ENCODE measurements around the gene PEX5. TPM values are rescaled to one million over a fixed set of nuclear protein-coding genes. Genes with fewer than 3 reads are reported as not detected.
"Not testable (repeated sequence)": the region's sequence is repeated elsewhere in the genome, so short reads cannot be mapped to it uniquely, and the experiment has no call there.

PEX5 gene
- total RNA-seq, 1 donor from 2014 or later, result 21.5 TPM

GRCh38 chr12:7241404-7242005, 52.0 kb downstream of the PEX5 start:
- Histone ChIP-seq H3K4me3 (ENCODE audit: insufficient read depth, low read depth, low read length) (no peak overlapping the region), H3K4me1 (ENCODE audit: insufficient read depth, low read length) (no peaks in the 10 kb centered on the region), H3K4me2 (ENCODE audit: low read length) (no peak overlapping the region), H3K9ac (ENCODE audit: low read length) (no peak overlapping the region), H3K27me3 (ENCODE audit: insufficient read depth, low read length) (no peaks in the 10 kb centered on the region), H3K9me3 (ENCODE audit: insufficient read depth, low read depth, low read length) (no peaks in the 10 kb centered on the region), H3K27ac (ENCODE audit: low read depth, low read length) (no peak overlapping the region), H4K20me1 (ENCODE audit: insufficient read depth, low read length) (no peaks in the 10 kb centered on the region), H3K36me3 (ENCODE audit: insufficient read depth, low read length) (no peaks in the 10 kb centered on the region), H3K79me2 (ENCODE audit: insufficient read depth, low read length) (no peaks in the 10 kb centered on the region), H2AFZ (ENCODE audit: low read depth, low read length) (no peak overlapping the region)
- peaks cover 14% of the 10 kb centered on the region for H3K4me1 Mint-ChIP-seq (ENCODE audit: low read depth, unreplicated experiment)
- no peaks in the 10 kb centered on the region for H3K27me3 Mint-ChIP-seq (ENCODE audit: low read depth, unreplicated experiment)
- FAIRE-seq (peak; percentile 59), DNase-seq (ENCODE audit: low read depth) (peak; percentile 16)
- H3K36me3 Mint-ChIP-seq (ENCODE audit: low read depth, unreplicated experiment), result no peaks in the 10 kb centered on the region
- TF ChIP-seq, protein P1, sequence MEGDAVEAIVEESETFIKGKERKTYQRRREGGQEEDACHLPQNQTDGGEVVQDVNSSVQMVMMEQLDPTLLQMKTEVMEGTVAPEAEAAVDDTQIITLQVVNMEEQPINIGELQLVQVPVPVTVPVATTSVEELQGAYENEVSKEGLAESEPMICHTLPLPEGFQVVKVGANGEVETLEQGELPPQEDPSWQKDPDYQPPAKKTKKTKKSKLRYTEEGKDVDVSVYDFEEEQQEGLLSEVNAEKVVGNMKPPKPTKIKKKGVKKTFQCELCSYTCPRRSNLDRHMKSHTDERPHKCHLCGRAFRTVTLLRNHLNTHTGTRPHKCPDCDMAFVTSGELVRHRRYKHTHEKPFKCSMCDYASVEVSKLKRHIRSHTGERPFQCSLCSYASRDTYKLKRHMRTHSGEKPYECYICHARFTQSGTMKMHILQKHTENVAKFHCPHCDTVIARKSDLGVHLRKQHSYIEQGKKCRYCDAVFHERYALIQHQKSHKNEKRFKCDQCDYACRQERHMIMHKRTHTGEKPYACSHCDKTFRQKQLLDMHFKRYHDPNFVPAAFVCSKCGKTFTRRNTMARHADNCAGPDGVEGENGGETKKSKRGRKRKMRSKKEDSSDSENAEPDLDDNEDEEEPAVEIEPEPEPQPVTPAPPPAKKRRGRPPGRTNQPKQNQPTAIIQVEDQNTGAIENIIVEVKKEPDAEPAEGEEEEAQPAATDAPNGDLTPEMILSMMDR (IDR thresholded peaks at IDR 0.05; ENCODE audit: insufficient read depth, low read depth, low read length), result no peak
- no peak for TF ChIP-seq EZH2 (IDR thresholded peaks at IDR 0.05; ENCODE audit: insufficient read depth, low read length)
- H3K27ac Mint-ChIP-seq (ENCODE audit: unreplicated experiment), result peak overlapping the region; percentile 68
- no peaks in the 10 kb centered on the region for H3K9me3 Mint-ChIP-seq (ENCODE audit: unreplicated experiment)
- H3K4me3 Mint-ChIP-seq (ENCODE audit: unreplicated experiment), result no peak overlapping the region

DNA sequence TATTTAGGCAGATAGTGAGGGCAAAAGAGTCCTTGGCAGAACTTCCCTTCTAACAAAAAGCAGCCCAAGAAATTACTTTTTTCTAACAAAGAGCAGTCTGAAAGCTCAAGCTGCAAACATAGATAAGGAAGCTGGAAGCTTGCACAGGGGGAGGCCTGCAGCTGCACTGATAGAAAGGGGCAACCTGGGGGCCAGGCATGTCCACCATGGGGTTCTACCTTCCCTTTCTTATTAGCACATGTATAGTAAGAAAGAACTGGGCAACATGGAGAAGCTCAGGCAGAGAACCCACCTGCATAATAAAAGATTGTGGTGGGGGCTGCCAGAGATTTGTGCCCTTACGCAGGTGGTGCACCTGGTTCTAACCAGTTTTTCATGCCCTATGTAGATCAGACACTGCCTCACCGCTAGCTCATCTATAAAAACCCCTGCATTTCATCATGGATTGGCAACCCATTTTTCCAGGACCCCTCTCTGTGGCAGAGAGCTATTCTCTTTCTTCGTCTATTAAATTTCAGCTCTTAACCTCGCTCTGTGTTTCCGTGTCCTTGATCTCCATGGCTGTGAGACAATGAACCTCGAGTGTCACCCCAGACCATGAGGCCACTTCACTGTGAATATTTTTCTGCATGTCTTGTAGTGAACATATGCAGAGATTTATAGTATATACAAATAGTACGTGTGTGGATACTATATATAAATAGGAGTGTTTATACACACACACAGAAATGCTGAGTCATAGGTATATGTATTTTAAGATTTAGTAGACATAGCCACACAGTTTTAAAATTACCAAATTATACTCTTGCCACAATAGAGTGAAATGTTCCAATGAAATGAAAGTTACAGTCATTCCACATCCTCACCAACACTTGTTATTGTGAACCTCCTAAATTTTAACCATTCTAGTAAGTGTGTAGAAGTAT, 53.0 kb downstream of the PEX5 start:
- H3K9me3 ChIP-seq (ENCODE audit: insufficient read depth, low read depth, low read length), result no peaks in the 10 kb centered on the region
- no peaks in the 10 kb centered on the region for H4K20me1 ChIP-seq (ENCODE audit: insufficient read depth, low read length)
- H3K4me3 ChIP-seq (ENCODE audit: insufficient read depth, low read depth, low read length), result no peak overlapping the region
- H3K4me1 ChIP-seq (ENCODE audit: insufficient read depth, low read length), result no peaks in the 10 kb centered on the region
- Mint-ChIP-seq H3K27ac (ENCODE audit: unreplicated experiment) (no peak overlapping the region), H3K27me3 (ENCODE audit: low read depth, unreplicated experiment) (no peaks in the 10 kb centered on the region), H3K4me1 (ENCODE audit: low read depth, unreplicated experiment) (peaks cover 14% of the 10 kb centered on the region), H3K4me3 (ENCODE audit: unreplicated experiment) (no peak overlapping the region), H3K36me3 (ENCODE audit: low read depth, unreplicated experiment) (no peaks in the 10 kb centered on the region), H3K9me3 (ENCODE audit: unreplicated experiment) (no peaks in the 10 kb centered on the region)
- TF ChIP-seq, protein P1 (IDR thresholded peaks at IDR 0.05; ENCODE audit: insufficient read depth, low read depth, low read length), result no peak
- TF ChIP-seq EZH2 (IDR thresholded peaks at IDR 0.05; ENCODE audit: insufficient read depth, low read length), result no peak
- H3K27ac ChIP-seq (ENCODE audit: low read depth, low read length), result no peak overlapping the region
- DNase-seq (ENCODE audit: low read depth), result no peak
- H3K9ac ChIP-seq (ENCODE audit: low read length), result no peak overlapping the region
- no peak for FAIRE-seq
- no peaks in the 10 kb centered on the region for H3K79me2 ChIP-seq (ENCODE audit: insufficient read depth, low read length)
- H2AFZ ChIP-seq (ENCODE audit: low read depth, low read length), result no peak overlapping the region
- no peaks in the 10 kb centered on the region for H3K27me3 ChIP-seq (ENCODE audit: insufficient read depth, low read length)
- H3K4me2 ChIP-seq (ENCODE audit: low read length), result no peak overlapping the region
- no peaks in the 10 kb centered on the region for H3K36me3 ChIP-seq (ENCODE audit: insufficient read depth, low read length)

- H3K27me3 ChIP-seq (ENCODE audit: insufficient read depth, low read length); H4K20me1 ChIP-seq (ENCODE audit: insufficient read depth, low read length); H3K4me3 ChIP-seq (ENCODE audit: insufficient read depth, low read depth, low read length); H3K27me3 Mint-ChIP-seq (ENCODE audit: low read depth, unreplicated experiment); H3K36me3 Mint-ChIP-seq (ENCODE audit: low read depth, unreplicated experiment); H3K27ac ChIP-seq (ENCODE audit: low read depth, low read length); H2AFZ ChIP-seq (ENCODE audit: low read depth, low read length); H3K4me1 ChIP-seq (ENCODE audit: insufficient read depth, low read length); H3K9me3 ChIP-seq (ENCODE audit: insufficient read depth, low read depth, low read length); H3K4me1 Mint-ChIP-seq (ENCODE audit: low read depth, unreplicated experiment); H3K4me2 ChIP-seq (ENCODE audit: low read length); H3K36me3 ChIP-seq (ENCODE audit: insufficient read depth, low read length); H3K79me2 ChIP-seq (ENCODE audit: insufficient read depth, low read length); H3K9me3 Mint-ChIP-seq (ENCODE audit: unreplicated experiment); H3K9ac ChIP-seq (ENCODE audit: low read length); DNase-seq (ENCODE audit: low read depth); H3K4me3 Mint-ChIP-seq (ENCODE audit: unreplicated experiment); FAIRE-seq: not testable (repeated sequence)
- peak overlapping the region; percentile 41 for H3K27ac Mint-ChIP-seq (ENCODE audit: unreplicated experiment)
Measured at GRCh38 chr12:7251328-7251996, 62.0 kb downstream of the PEX5 start.
